Stimulated activated CD4-positive, alpha-beta T cell treated with anti-CD3 and anti-CD28 coated beads, Interleukin-4, amount 100 ng/mL, for 4 hours (primary cell): ENCODE data around the gene ZNF136.

ENCODE experiments used
- DNase-seq, 2 experiments: peaks; one replicate each; pipeline ENCODE4 v3.0.0-alpha.2; 2020

The ZNF136 gene

GRCh38 chr19:12162882-12163806 lies at the start of gene ZNF136:
Gene ZNF136 (plus strand): TSS chr19:12163096. CDS start chr19:12163204, 108 bp downstream.
- peak; percentile 88 to 93 for DNase-seq

DNA sequence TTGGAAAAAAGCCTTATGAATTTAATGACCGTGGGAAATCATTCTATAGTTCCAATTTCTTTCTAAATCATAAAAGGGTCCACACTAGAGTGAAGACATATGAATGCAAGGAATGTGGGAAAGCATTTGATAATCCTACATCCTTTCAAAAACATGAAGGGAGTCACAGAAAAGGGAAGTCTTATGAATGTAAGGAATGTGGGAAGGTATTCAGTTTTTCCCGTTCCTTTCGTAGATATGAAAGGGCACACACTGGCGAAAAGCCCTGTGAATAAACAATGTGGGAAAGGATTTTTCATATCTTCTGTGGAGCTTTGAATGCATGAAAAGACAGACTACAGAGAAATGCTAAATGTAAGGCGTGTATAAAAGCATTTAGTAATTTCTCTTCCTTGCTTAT lies 49.8 kb upstream of the ZNF136 start:
- DNase-seq = no peak

- no peak for DNase-seq
These were observed 45.5 kb upstream of the ZNF136 start for GRCh38 chr19:12117201-12117970.

DNA sequence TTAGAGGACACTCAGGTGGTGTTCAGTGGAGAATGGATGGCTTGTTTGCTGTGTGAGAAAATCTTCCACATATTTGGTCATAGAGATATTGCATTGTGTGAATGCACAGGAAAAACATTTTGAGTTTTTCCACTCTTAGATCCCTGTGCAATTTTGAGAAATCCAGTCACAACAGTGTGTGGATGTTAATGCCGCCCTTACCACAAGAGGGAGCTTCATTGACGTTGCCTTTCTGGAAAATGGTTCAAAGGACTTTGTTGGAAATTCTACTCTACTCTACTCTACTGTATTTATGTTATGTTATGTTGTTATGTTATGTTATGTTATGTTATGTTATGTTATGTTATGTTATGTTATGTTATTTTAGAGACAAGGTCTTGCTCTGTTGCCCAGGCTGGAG lies 36.2 kb upstream of the ZNF136 start:
- no peak for DNase-seq

GRCh38 chr19:12133069-12133468 lies 29.8 kb upstream of the ZNF136 start:
- DNase-seq = no peak

DNA sequence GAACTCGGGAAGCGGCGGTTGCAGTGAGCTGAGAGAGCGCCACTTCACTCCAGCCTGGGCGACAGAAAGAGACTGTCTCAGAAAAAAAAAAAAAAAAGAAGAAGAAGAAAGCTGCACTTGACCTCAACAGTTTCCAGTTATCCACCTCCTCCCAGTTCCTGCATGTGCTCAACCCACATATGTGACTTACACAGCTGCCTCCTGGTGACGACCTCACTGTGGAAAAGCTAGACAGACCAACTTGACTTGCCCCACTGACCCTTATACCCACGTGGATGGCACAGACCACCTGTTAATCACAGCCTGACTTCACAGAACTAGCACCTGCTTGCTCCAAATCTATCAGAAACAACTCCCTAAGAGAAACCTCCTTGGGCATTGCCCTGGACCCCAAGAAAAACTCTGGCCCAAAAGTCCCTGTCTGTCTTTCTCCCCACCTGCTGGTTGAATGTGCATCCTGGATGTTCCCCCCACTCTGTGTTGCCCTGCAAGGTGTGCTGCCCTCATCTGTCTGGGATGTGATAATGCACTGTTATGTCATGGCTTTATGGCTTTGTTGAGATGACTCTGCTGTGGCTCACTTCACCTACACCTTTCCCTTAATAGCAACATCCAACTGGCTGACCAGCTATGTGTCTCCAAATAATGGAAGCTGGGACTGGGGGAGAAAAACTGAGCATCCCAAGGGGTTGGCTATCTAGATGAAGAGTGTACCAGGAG lies 25.5 kb upstream of the ZNF136 start:
- DNase-seq = peak in 1 of 2 experiments; percentile 42

GRCh38 chr19:12139269-12139668 lies 23.6 kb upstream of the ZNF136 start:
- DNase-seq = no peak

DNA sequence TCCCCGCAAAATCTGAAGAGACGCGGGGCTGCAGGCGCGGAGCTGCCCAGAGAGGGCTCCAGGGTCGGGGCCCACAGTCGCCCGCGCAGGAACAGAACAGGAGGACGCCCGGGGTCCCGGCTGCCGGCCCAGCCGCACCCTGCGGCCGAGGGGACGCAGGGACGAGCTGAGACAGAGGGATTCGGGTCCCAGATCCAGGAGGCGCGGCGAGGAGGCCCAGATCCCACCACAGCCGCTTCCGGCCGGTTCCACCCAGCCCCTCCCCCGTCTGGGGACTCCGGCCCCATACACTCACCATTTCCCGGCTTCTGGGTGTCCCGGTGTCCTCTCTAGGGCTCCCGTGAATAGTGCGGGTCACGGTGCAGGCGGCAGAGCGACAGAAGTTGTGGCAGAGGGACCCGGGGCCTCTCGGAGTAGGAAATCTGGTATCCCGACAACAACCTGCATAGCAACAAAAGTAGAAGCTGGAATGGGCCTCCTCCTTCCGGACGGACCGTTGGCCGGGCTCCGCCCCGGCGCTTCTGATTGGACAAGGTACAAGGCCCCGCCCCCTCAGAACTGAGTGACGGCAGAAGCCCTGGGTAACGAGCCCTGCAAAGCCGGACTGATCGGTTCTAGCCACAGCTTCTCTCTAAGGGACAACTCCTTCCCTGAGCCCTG lies 22.9 kb upstream of the ZNF136 start, which contains the start of gene ZNF20:
Gene ZNF20 (minus strand): TSS at position 466 of the 660 bp plus-strand sequence. CDS start 168 bp downstream, at position 298.
- peak; percentile 88 to 89 for DNase-seq

- DNase-seq = peak; percentile 74 to 82
These were observed 22.1 kb upstream of the ZNF136 start for GRCh38 chr19:12140545-12141404.

GRCh38 chr19:12141405-12141736 lies 21.5 kb upstream of the ZNF136 start:
- DNase-seq = no peak

GRCh38 chr19:12145348-12145747 lies 17.5 kb upstream of the ZNF136 start:
- DNase-seq = no peak

- DNase-seq = no peak
These were observed 7.5 kb upstream of the ZNF136 start for GRCh38 chr19:12155324-12155860.

GRCh38 chr19:12156223-12157058 lies 6.5 kb upstream of the ZNF136 start, which contains the start of gene ZNF625:
Gene ZNF625 (minus strand): TSS chr19:12156734. CDS start chr19:12156558, 176 bp downstream.
- peak in 1 of 2 experiments; percentile 34 for DNase-seq

DNA sequence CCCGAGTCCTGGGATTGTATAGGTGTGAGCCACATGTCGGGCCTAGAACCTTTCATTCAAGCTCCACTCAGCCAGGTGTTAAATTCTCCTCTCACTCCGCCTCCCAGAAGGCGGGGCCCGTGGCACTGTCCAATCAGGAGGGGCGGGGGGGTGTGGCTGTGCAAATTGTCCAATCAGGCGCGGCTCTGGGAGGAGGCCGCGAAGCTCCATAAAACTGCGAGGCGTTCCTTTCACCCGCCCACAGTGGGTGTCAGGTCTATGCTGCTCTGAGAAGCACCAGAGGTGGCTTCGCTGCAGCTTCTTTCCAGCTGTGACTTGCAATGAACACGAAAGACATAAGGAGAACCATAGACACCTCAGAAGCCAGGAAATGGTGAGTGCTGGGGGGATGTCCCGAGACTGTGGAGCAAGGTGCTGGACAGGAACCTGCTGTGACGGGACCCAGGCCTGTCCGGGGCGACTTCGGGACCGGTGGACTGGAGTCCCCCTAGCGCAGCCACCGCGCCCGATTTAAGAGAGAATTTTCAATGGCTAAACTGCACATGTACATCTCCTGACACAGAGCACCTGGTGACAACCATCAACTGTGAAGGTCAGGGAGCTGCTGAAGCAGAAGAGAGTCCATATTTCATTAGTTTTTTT lies 3.0 kb upstream of the ZNF136 start:
- no peak for DNase-seq

DNA sequence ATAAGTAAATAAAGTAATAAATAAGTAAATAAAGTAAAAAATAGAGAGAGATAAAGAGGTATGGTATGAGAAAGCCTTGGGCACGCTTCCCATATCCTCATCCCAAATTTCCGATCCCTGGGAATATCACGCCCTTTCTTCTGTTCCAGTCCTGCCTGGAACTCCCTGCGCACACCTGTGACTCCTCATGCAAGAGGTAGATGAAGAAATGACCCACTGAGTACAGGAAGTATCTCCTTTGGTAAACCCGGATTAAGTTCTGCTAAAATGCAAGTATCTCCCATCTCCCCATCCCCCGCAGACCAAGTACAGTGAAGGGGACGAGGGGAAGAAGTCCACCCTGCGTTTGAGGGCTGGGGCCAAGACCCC lies 399 bp upstream of the ZNF136 start:
- DNase-seq = no peak

DNA sequence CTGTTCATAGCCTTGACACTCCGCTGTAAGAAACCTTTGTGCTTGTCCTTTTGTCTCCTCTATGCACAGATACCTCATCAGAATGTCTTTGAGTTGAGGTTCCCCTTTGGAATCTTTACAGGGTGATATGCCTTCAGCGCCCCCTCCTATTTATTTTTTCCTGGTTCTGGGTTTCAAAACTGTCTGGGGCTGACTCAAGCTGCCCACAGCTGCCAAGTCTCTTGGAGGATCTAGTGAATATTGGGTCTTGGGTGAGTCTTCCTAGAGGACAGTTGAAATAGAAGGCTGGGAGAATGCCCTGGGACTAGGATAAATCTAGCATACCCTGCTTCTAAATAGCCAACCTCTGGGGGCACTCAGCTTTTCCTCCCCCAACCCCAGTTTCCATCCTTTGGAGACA lies 930 bp downstream of the ZNF136 start:
- no peak for DNase-seq

DNA sequence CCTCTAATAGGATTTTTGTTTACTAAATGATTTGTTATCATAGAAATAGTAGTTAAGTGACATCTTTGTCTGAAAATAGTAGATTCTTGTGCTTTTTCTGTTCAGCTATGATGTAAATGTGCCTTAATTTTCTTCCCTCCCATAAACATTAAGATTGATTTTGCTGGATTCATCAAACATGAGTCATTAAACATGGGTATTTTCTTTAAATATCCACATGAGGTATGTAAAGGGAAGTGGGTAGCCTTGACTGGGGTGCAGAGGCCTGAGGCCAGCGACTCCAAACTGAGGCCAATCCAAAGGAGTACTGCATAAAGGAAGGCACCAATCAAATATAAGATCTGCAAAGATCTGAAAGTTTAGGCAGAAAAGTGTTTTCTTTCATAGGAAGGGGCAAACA lies 3.7 kb downstream of the ZNF136 start:
- DNase-seq = no peak

GRCh38 chr19:12180377-12180776 lies 17.5 kb downstream of the ZNF136 start:
- DNase-seq = no peak

- no peak for DNase-seq
These were observed 24.7 kb downstream of the ZNF136 start for GRCh38 chr19:12187625-12188024.
